Stimulated activated CD4-positive, alpha-beta T cell treated with anti-CD3 and anti-CD28 coated beads, Interleukin-15, amount 100 ng/mL, for 24 hours (primary cell): ENCODE data around the gene CYP3A7.
"Not testable (repeated sequence)": the region's sequence is repeated elsewhere in the genome, so short reads cannot be mapped to it uniquely, and the experiment has no call there.

ENCODE experiments used
- DNase-seq: peaks from one replicate; pipeline ENCODE4 v3.0.0-alpha.2; 2020

The CYP3A7 gene

GRCh38 chr7:99665312-99666012, 69.5 kb downstream of the CYP3A7 start:
- DNase-seq: no peak

DNA sequence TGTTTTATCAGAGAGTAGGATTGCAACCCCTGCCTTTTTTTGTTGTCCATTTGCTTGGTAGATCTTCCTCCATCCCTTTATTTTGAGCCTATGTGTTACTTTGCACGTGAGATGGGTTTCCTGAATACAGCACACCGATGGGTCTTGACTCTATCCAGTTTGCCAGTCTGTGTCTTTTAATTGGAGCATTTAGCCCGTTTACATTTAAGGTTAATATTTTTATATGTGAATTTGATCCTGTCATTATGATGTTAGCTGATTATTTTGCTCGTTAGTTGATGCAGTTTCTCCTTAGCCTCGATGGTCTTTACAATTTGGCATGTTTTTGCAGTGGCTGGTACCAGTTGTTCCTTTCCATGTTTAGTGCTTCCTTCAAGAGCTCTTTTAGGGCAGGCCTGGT, 77.1 kb downstream of the CYP3A7 start:
- DNase-seq: not testable (repeated sequence)
